Tongue (tissue), 3 donors: ENCODE results near the gene MTRFR. TPM values are rescaled to one million over a fixed set of nuclear protein-coding genes. Genes with fewer than 3 reads are reported as not detected.

ENCODE experiments used
- DNase-seq: peaks from one replicate; pipeline ENCODE4 v3.0.0-alpha.2; 2015
- small RNA-seq: library from RNA; depleted of rRNA; stranded (forward); fragments of <200 nt; gene quantifications from one replicate; pipeline ENCODE3, GENCODE V24; 2014; ENCODE audit warnings: low replicate concordance
- total RNA-seq: library from RNA; depleted of rRNA; stranded (reverse); fragments of >200 nt; gene quantifications from one replicate; pipeline ENCODE4 v1.2.3, GENCODE V29; 2014

Gene MTRFR
- total RNA-seq, 1 donor from 2014 or later = 11.4 TPM

GRCh38 chr12:123270214-123271000, 37.2 kb downstream of the MTRFR start:
- DNase-seq = peak; percentile 45

GRCh38 chr12:123271001-123271668, 37.9 kb downstream of the MTRFR start:
- peak; percentile 83 for DNase-seq

GRCh38 chr12:123273166-123273565, 39.9 kb downstream of the MTRFR start:
- DNase-seq = no peak

- DNase-seq = no peak
Measured at GRCh38 chr12:123278101-123278627, 44.9 kb downstream of the MTRFR start.

- no peak for DNase-seq
Measured at GRCh38 chr12:123280971-123281370, 47.7 kb downstream of the MTRFR start.

- no peak for DNase-seq
Measured at GRCh38 chr12:123282111-123282510, 48.9 kb downstream of the MTRFR start.

- DNase-seq = no peak
Measured at GRCh38 chr12:123283461-123283860, 50.2 kb downstream of the MTRFR start.

GRCh38 chr12:123284669-123285068, 51.4 kb downstream of the MTRFR start:
- no peak for DNase-seq

- DNase-seq = no peak
Measured at GRCh38 chr12:123286652-123287373, 53.6 kb downstream of the MTRFR start.

- DNase-seq = no peak
Measured at GRCh38 chr12:123288751-123289346, 55.6 kb downstream of the MTRFR start.

- no peak for DNase-seq
Measured at GRCh38 chr12:123289911-123290310, 56.7 kb downstream of the MTRFR start.

GRCh38 chr12:123293178-123293760, 60.0 kb downstream of the MTRFR start:
- no peak for DNase-seq

- no peak for DNase-seq
Measured at GRCh38 chr12:123305136-123305535, 71.9 kb downstream of the MTRFR start.

GRCh38 chr12:123306200-123306599, 73.0 kb downstream of the MTRFR start:
- no peak for DNase-seq

Small RNAs within 50 kb of the gene (small RNA-seq; reads per million reads assigned to genes)
- gene RNA5SP375 = not detected

Other genes starting within 250 kb of the MTRFR start
- 10.4 TPM for gene PITPNM2, start 82.3 kb upstream of the MTRFR start, total RNA-seq
- gene MPHOSPH9, start 295 bp upstream of the MTRFR start, total RNA-seq = 62.9 TPM
- gene CDK2AP1, start 38.4 kb downstream of the MTRFR start, total RNA-seq = 79.8 TPM
- gene SBNO1, start 131.4 kb downstream of the MTRFR start, total RNA-seq = 24.5 TPM
- 37.0 TPM for gene KMT5A, start 150.7 kb downstream of the MTRFR start, total RNA-seq
- gene RILPL2, start 203.2 kb downstream of the MTRFR start, total RNA-seq = 1.4 TPM
- 26.4 TPM for gene SNRNP35, start 224.7 kb downstream of the MTRFR start, total RNA-seq